Loucy (cell line): ENCODE results near the gene TARBP1.

Experiments
- CTCF ChIP-seq: fragments of 200-600 bp; sonication (generic); conservative IDR thresholded peaks from 2 replicates; pipeline ENCODE4 v1.5.1; 2014; ENCODE audit warnings: mild to moderate bottlenecking, antibody characterized with exemption, low read length
- EZH2phosphoT487 ChIP-seq: fragments of 200-600 bp; IDR thresholded peaks from 2 replicates; pipeline ENCODE4 v1.6.1; 2018; ENCODE audit warnings: antibody characterized with exemption, mild to moderate bottlenecking, moderate library complexity, borderline replicate concordance

GRCh38 chr1:234437423-234438171 lies 41.4 kb downstream of the TARBP1 start:
- TF ChIP-seq CTCF (no peak), EZH2phosphoT487 (no peak)
